ENCODE results near the gene GPBP1L1. TPM values are rescaled to one million over a fixed set of nuclear protein-coding genes. Genes with fewer than 3 reads are reported as not detected.
"Not testable (repeated sequence)": the region's sequence is repeated elsewhere in the genome, so short reads cannot be mapped to it uniquely, and the experiment has no call there.

Gene GPBP1L1
- total RNA-seq, 1 donor from 2014 or later: 147 TPM

GRCh38 chr1:45607404-45608074, 78.8 kb downstream of the GPBP1L1 start:
- no peak for FAIRE-seq
- TF ChIP-seq CTCF (IDR thresholded peaks at IDR 0.05; ENCODE audit: insufficient read depth, low read length, severe bottlenecking): no peak
- no peaks in the 10 kb centered on the region for H3K36me3 ChIP-seq (ENCODE audit: control insufficient read depth, insufficient read depth, low read length)
- DNase-seq (ENCODE audit: low read depth): no peak
- H3K27me3 ChIP-seq (ENCODE audit: control insufficient read depth, insufficient read depth, low read length): no peaks in the 10 kb centered on the region
- no peak overlapping the region for H3K4me3 ChIP-seq (ENCODE audit: low read depth, low read length)

GRCh38 chr1:45604239-45604638, 82.1 kb downstream of the GPBP1L1 start:
- H3K27me3 ChIP-seq (ENCODE audit: control insufficient read depth, insufficient read depth, low read length): no peaks in the 10 kb centered on the region
- FAIRE-seq (no peak), DNase-seq (ENCODE audit: low read depth) (no peak)
- no peak overlapping the region for H3K4me3 ChIP-seq (ENCODE audit: low read depth, low read length)
- no peaks in the 10 kb centered on the region for H3K36me3 ChIP-seq (ENCODE audit: control insufficient read depth, insufficient read depth, low read length)
- TF ChIP-seq CTCF (IDR thresholded peaks at IDR 0.05; ENCODE audit: insufficient read depth, low read length, severe bottlenecking): no peak

GRCh38 chr1:45596765-45597164, 89.6 kb downstream of the GPBP1L1 start:
- not testable (repeated sequence) for FAIRE-seq; H3K36me3 ChIP-seq (ENCODE audit: control insufficient read depth, insufficient read depth, low read length)

GRCh38 chr1:45594412-45594811, 91.9 kb downstream of the GPBP1L1 start:
- FAIRE-seq (no peak), DNase-seq (ENCODE audit: low read depth) (no peak)

More at GRCh38 chr1:45596765-45597164, 89.6 kb downstream of the GPBP1L1 start:
- not testable (repeated sequence) for H3K27me3 ChIP-seq (ENCODE audit: control insufficient read depth, insufficient read depth, low read length); DNase-seq (ENCODE audit: low read depth); H3K4me3 ChIP-seq (ENCODE audit: low read depth, low read length)

GRCh38 chr1:45589861-45590260, 96.5 kb downstream of the GPBP1L1 start:
- DNase-seq (ENCODE audit: low read depth) (peak; percentile 45), FAIRE-seq (no peak)
- H3K4me3 ChIP-seq (ENCODE audit: low read depth, low read length): no peak overlapping the region
- peaks cover 4% of the 10 kb centered on the region for H3K36me3 ChIP-seq (ENCODE audit: control insufficient read depth, insufficient read depth, low read length)
- H3K27me3 ChIP-seq (ENCODE audit: control insufficient read depth, insufficient read depth, low read length): no peaks in the 10 kb centered on the region
- TF ChIP-seq CTCF (IDR thresholded peaks at IDR 0.05; ENCODE audit: insufficient read depth, low read length, severe bottlenecking): no peak

More at GRCh38 chr1:45594412-45594811, 91.9 kb downstream of the GPBP1L1 start:
- Histone ChIP-seq H3K36me3 (ENCODE audit: control insufficient read depth, insufficient read depth, low read length) (peaks cover 5% of the 10 kb centered on the region), H3K27me3 (ENCODE audit: control insufficient read depth, insufficient read depth, low read length) (no peaks in the 10 kb centered on the region), H3K4me3 (ENCODE audit: low read depth, low read length) (no peak overlapping the region)
- no peak for TF ChIP-seq CTCF (IDR thresholded peaks at IDR 0.05; ENCODE audit: insufficient read depth, low read length, severe bottlenecking)

GRCh38 chr1:45586769-45587168, 99.6 kb downstream of the GPBP1L1 start:
- DNase-seq (ENCODE audit: low read depth): no peak
- H3K36me3 ChIP-seq (ENCODE audit: control insufficient read depth, insufficient read depth, low read length): no peaks in the 10 kb centered on the region
- H3K4me3 ChIP-seq (ENCODE audit: low read depth, low read length): no peak overlapping the region
- FAIRE-seq: no peak
- no peaks in the 10 kb centered on the region for H3K27me3 ChIP-seq (ENCODE audit: control insufficient read depth, insufficient read depth, low read length)
- no peak for TF ChIP-seq CTCF (IDR thresholded peaks at IDR 0.05; ENCODE audit: insufficient read depth, low read length, severe bottlenecking)
